ENCODE data around the gene NKAIN2.
"Not testable (repeated sequence)": the region's sequence is repeated elsewhere in the genome, so short reads cannot be mapped to it uniquely, and the experiment has no call there.

Gene NKAIN2

GRCh38 chr6:124203812-124204167, 400.1 kb downstream of the NKAIN2 start:
- DNase-seq (ENCODE audit: low spot score), result no peak

- no peak for DNase-seq (ENCODE audit: low spot score)
Observed at GRCh38 chr6:124205921-124206320, 402.3 kb downstream of the NKAIN2 start.

- DNase-seq (ENCODE audit: low spot score), result no peak
Observed at GRCh38 chr6:124223611-124224345, 420.1 kb downstream of the NKAIN2 start.

- DNase-seq (ENCODE audit: low spot score), result no peak
Observed at GRCh38 chr6:124226396-124226795, 422.7 kb downstream of the NKAIN2 start.

- DNase-seq (ENCODE audit: low spot score), result no peak
Observed at GRCh38 chr6:124233221-124233620, 429.6 kb downstream of the NKAIN2 start.

- no peak for DNase-seq (ENCODE audit: low spot score)
Observed at GRCh38 chr6:124234801-124235200, 431.1 kb downstream of the NKAIN2 start.

GRCh38 chr6:124237911-124238310, 434.2 kb downstream of the NKAIN2 start:
- DNase-seq (ENCODE audit: low spot score), result no peak

- DNase-seq (ENCODE audit: low spot score), result not testable (repeated sequence)
Observed at GRCh38 chr6:124238408-124238807, 434.7 kb downstream of the NKAIN2 start.

- DNase-seq (ENCODE audit: low spot score), result no peak
Observed at GRCh38 chr6:124254941-124255685, 451.4 kb downstream of the NKAIN2 start.

- no peak for DNase-seq (ENCODE audit: low spot score)
Observed at GRCh38 chr6:124260337-124260736, 456.7 kb downstream of the NKAIN2 start.

GRCh38 chr6:124269733-124270132, 466.1 kb downstream of the NKAIN2 start:
- no peak for DNase-seq (ENCODE audit: low spot score)

GRCh38 chr6:124273701-124274100, 470.0 kb downstream of the NKAIN2 start:
- no peak for DNase-seq (ENCODE audit: low spot score)

GRCh38 chr6:124282541-124282940, 478.9 kb downstream of the NKAIN2 start:
- DNase-seq (ENCODE audit: low spot score), result no peak

GRCh38 chr6:124283486-124283885, 479.8 kb downstream of the NKAIN2 start:
- no peak for DNase-seq (ENCODE audit: low spot score)

GRCh38 chr6:124285146-124285545, 481.5 kb downstream of the NKAIN2 start:
- no peak for DNase-seq (ENCODE audit: low spot score)

GRCh38 chr6:124294574-124295200, 491.0 kb downstream of the NKAIN2 start:
- DNase-seq (ENCODE audit: low spot score), result no peak

- no peak for DNase-seq (ENCODE audit: low spot score)
Observed at GRCh38 chr6:124297507-124297906, 493.8 kb downstream of the NKAIN2 start.

- no peak for DNase-seq (ENCODE audit: low spot score)
Observed at GRCh38 chr6:124298730-124299129, 495.1 kb downstream of the NKAIN2 start.

GRCh38 chr6:124300907-124301306, 497.2 kb downstream of the NKAIN2 start:
- not testable (repeated sequence) for DNase-seq (ENCODE audit: low spot score)

GRCh38 chr6:124303971-124304370, 500.3 kb downstream of the NKAIN2 start:
- DNase-seq (ENCODE audit: low spot score), result no peak

- no peak for DNase-seq (ENCODE audit: low spot score)
Observed at GRCh38 chr6:124310139-124310538, 506.5 kb downstream of the NKAIN2 start.

- no peak for DNase-seq (ENCODE audit: low spot score)
Observed at GRCh38 chr6:124319410-124319809, 515.7 kb downstream of the NKAIN2 start.

- no peak for DNase-seq (ENCODE audit: low spot score)
Observed at GRCh38 chr6:124324237-124324636, 520.6 kb downstream of the NKAIN2 start.
